ENCODE results near the gene ROPN1L. TPM values are rescaled to one million over a fixed set of nuclear protein-coding genes. Genes with fewer than 3 reads are reported as not detected.
"Not testable (repeated sequence)": the region's sequence is repeated elsewhere in the genome, so short reads cannot be mapped to it uniquely, and the experiment has no call there.

Gene ROPN1L
- total and polyA plus RNA-seq, 2 of the 4 experiments (the other 2 are of a cell fraction): 0.34 to 0.36 TPM

GRCh38 chr5:10513501-10514442 lies 72.1 kb downstream of the ROPN1L start:
- TF ChIP-seq RFX5 (IDR thresholded peaks at IDR 0.05; ENCODE audit: low read depth, low read length) (no peak), CEBPB (IDR thresholded peaks at IDR 0.05; ENCODE audit: low read depth, low read length) (0 out of 2 replicates have a peak, but pooled peaks have one; percentile 2), RAD21 (IDR thresholded peaks at IDR 0.05; ENCODE audit: low read length) (no peak), CHD1 (IDR thresholded peaks at IDR 0.05; ENCODE audit: low read depth, low read length) (peak; percentile 53; the same call in 1 of the 2 replicates)
- TF ChIP-seq, protein P1, sequence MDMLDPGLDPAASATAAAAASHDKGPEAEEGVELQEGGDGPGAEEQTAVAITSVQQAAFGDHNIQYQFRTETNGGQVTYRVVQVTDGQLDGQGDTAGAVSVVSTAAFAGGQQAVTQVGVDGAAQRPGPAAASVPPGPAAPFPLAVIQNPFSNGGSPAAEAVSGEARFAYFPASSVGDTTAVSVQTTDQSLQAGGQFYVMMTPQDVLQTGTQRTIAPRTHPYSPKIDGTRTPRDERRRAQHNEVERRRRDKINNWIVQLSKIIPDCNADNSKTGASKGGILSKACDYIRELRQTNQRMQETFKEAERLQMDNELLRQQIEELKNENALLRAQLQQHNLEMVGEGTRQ (IDR thresholded peaks at IDR 0.05; ENCODE audit: low read depth, low read length): no peak
- Histone ChIP-seq H3K9me3 (ENCODE audit: control insufficient read depth, insufficient read depth, low read length) (peaks cover 2% of the 10 kb centered on the region; the same call in 1 of the 2 replicates), H2AK5ac (ENCODE audit: low read depth, low read length) (peak overlapping the region; percentile 73), H2BK120ac (ENCODE audit: low read depth, low read length) (peak overlapping the region; percentile 93), H2AFZ (replicated peaks; ENCODE audit: low read length, poor library complexity) (peak overlapping the region; percentile 77), H3K9ac (ENCODE audit: low read depth, low read length) (no peak overlapping the region), H3K27ac (ENCODE audit: insufficient read depth, low read length) (peak overlapping the region; percentile 74), H2AK9ac (replicated peaks; ENCODE audit: low read depth, low read length, poor library complexity) (peak overlapping the region; percentile 85), H4K8ac (ENCODE audit: low read depth in 2 of 2, low read length in 2 of 2) (peak overlapping the region; percentile 59 to 89), H3K36me3 (ENCODE audit: control insufficient read depth, insufficient read depth, low read length) (no peaks in the 10 kb centered on the region), H3K23ac (ENCODE audit: low read depth, low read length) (peak overlapping the region; percentile 75), H3K79me1 (ENCODE audit: low read depth in 1 of 2, low read length in 2 of 2) (no peaks in the 10 kb centered on the region), H4K91ac (ENCODE audit: insufficient read depth, low read depth, low read length) (peak overlapping the region; percentile 92), H3K27me3 (ENCODE audit: control insufficient read depth, insufficient read depth, low read length) (no peaks in the 10 kb centered on the region), H2BK20ac (ENCODE audit: low read depth, low read length) (peak overlapping the region; percentile 95), H4K20me1 (ENCODE audit: insufficient read depth, low read length) (peaks cover 6% of the 10 kb centered on the region; the same call in 1 of the 2 replicates), H3K4me3 (ENCODE audit: insufficient read depth, low read depth, low read length) (no peak overlapping the region), H3K14ac (replicated peaks; ENCODE audit: low read depth, low read length) (peak overlapping the region; percentile 75), H4K5ac (ENCODE audit: low read depth, low read length) (peak overlapping the region; percentile 74), H2BK5ac (ENCODE audit: low read depth, low read length, poor library complexity, severe bottlenecking) (peak overlapping the region; percentile 80), H3K4me1 (ENCODE audit: control insufficient read depth, insufficient read depth, low read length) (peaks cover 10% of the 10 kb centered on the region), H3K18ac (ENCODE audit: low read depth, low read length) (peak overlapping the region; percentile 75), H3K9me1 (ENCODE audit: insufficient read depth, low read length) (peaks cover 17% of the 10 kb centered on the region; the same call in 1 of the 2 replicates), H2BK15ac (ENCODE audit: low read depth, low read length) (peak overlapping the region; percentile 84; the same call in 2 of the 3 replicates), H3K56ac (ENCODE audit: extremely low read depth, insufficient read depth, low read length) (peak overlapping the region; percentile 39), H3K4ac (ENCODE audit: low read depth, low read length) (peak overlapping the region; percentile 87), H3K4me2 (ENCODE audit: low read depth, low read length) (peak overlapping the region; percentile 47)
- peak; percentile 83 for DNase-seq
- in situ Hi-C loops (cut with MboI; ENCODE audit: low sequenced_read_pairs) (no loop called here), dilution Hi-C loops (cut with HindIII; ENCODE audit: low sequenced_read_pairs, unreplicated experiment) (no loop called here), intact Hi-C loops (cut with micrococcal nuclease) (loop anchor here (1.0 to 5.0 kb wide), 2 partner anchors 28 to 39 kb away; no protein-coding TSS in a partner anchor)
- ATAC-seq (ENCODE audit: low read depth): peak; percentile 95
- CTCF ChIA-PET: no interaction called here
- BruUV-seq (replicated peaks): no TSS peak
- no CpG with 5 or more reads among the region's 10 CpGs for WGBS, 2 experiments (ENCODE audit: extremely low coverage in 2 of 2, insufficient read length in 1 of 2)
- POLR2A ChIA-PET (ENCODE audit: unreplicated experiment): no interaction called here

DNA sequence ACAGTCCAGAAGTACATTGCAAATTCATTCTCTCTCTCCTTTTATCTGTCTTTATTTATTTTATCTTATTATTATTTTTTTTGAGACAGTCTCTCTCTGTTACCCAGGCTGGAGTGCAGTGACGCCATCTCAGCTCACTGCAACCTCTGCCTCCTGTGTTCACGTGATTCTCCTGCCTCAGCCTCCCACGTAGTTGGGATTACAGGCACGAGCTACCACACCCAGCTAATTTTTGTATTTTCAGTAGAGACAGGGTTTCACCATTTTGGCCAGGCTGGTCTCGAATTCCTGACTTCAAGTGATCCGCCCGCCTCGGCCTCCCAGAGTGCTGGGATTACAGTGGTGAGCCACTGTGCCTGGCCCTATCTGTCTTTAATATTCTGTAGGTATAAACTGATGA lies 72.9 kb downstream of the ROPN1L start:
- peak overlapping the region; percentile 92 for H4K91ac ChIP-seq (ENCODE audit: insufficient read depth, low read depth, low read length)
- H3K27me3 ChIP-seq (ENCODE audit: control insufficient read depth, insufficient read depth, low read length); H3K9ac ChIP-seq (ENCODE audit: low read depth, low read length); H3K4me1 ChIP-seq (ENCODE audit: control insufficient read depth, insufficient read depth, low read length); H3K18ac ChIP-seq (ENCODE audit: low read depth, low read length); H3K79me1 ChIP-seq (ENCODE audit: low read depth in 1 of 2, low read length in 2 of 2); dilution Hi-C loops (cut with HindIII; ENCODE audit: low sequenced_read_pairs, unreplicated experiment); ATAC-seq (ENCODE audit: low read depth); BruUV-seq (replicated peaks); H4K5ac ChIP-seq (ENCODE audit: low read depth, low read length); H2AFZ ChIP-seq (replicated peaks; ENCODE audit: low read length, poor library complexity); CTCF ChIA-PET; in situ Hi-C loops (cut with MboI; ENCODE audit: low sequenced_read_pairs); H2AK9ac ChIP-seq (replicated peaks; ENCODE audit: low read depth, low read length, poor library complexity); DNase-seq; H3K27ac ChIP-seq (ENCODE audit: insufficient read depth, low read length); H3K4me3 ChIP-seq (ENCODE audit: insufficient read depth, low read depth, low read length); H4K20me1 ChIP-seq (ENCODE audit: insufficient read depth, low read length); H3K9me3 ChIP-seq (ENCODE audit: control insufficient read depth, insufficient read depth, low read length); H3K4me2 ChIP-seq (ENCODE audit: low read depth, low read length); H3K36me3 ChIP-seq (ENCODE audit: control insufficient read depth, insufficient read depth, low read length); POLR2A ChIA-PET (ENCODE audit: unreplicated experiment): not testable (repeated sequence)
- H3K4ac ChIP-seq (ENCODE audit: low read depth, low read length): peak overlapping the region; percentile 82
- H4K8ac ChIP-seq (ENCODE audit: low read depth in 2 of 2, low read length in 2 of 2): peak overlapping the region; percentile 59 to 89; a peak in 3 of 4 replicates
- peak overlapping the region; percentile 67 for H2BK20ac ChIP-seq (ENCODE audit: low read depth, low read length)
- peak overlapping the region; percentile 57; the same call in 1 of the 2 replicates for H3K14ac ChIP-seq (replicated peaks; ENCODE audit: low read depth, low read length)
- WGBS, 2 experiments (ENCODE audit: extremely low coverage in 2 of 2, insufficient read length in 1 of 2): 87% methylated on average over 3 of the region's 8 CpGs; no CpG with 5 or more reads in 1 of the 2 experiments
- peak overlapping the region; percentile 84; the same call in 1 of the 3 replicates for H2BK15ac ChIP-seq (ENCODE audit: low read depth, low read length)
- peak overlapping the region; percentile 13; the same call in 1 of the 2 replicates for H3K23ac ChIP-seq (ENCODE audit: low read depth, low read length)
- peak overlapping the region; percentile 93 for H2BK120ac ChIP-seq (ENCODE audit: low read depth, low read length)
- peak overlapping the region; percentile 70; the same call in 1 of the 2 replicates for H2AK5ac ChIP-seq (ENCODE audit: low read depth, low read length)
- peaks cover 17% of the 10 kb centered on the region; the same call in 1 of the 2 replicates for H3K9me1 ChIP-seq (ENCODE audit: insufficient read depth, low read length)
- peak overlapping the region; percentile 80 for H2BK5ac ChIP-seq (ENCODE audit: low read depth, low read length, poor library complexity, severe bottlenecking)
- intact Hi-C loops (cut with micrococcal nuclease): loop anchor here (5.0 kb wide), 1 partner anchor 38 kb away; no protein-coding TSS in a partner anchor
- H3K56ac ChIP-seq (ENCODE audit: extremely low read depth, insufficient read depth, low read length): peak overlapping the region; percentile 39; the same call in 1 of the 2 replicates
